CD4-positive, alpha-beta T cell treated with Interleukin-17A for 4 hours (primary cell): ENCODE results near the gene DDX51.

Experiments used
- DNase-seq: peaks from one replicate; pipeline ENCODE4 v3.0.0-alpha.2; 2020; ENCODE audit warnings: mixed read lengths

DDX51 gene

DNA sequence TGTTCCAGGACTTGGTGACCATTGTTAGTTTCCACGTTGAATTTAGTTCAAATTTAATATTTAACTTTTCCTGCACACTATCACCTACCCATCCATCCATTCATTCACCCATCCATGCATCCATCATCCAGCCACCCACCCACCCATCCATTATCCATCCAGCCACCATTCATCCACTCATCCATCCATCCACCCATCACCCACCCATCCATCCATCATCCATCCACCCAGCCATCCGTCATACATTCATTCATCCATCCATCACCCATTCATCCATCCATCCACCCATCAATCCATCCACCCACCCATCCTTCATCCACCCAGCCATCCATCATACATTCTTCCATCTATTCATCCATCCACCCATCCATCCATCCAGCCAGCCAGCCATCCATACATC lies 22.0 kb upstream of the DDX51 start:
- no peak for DNase-seq

DNA sequence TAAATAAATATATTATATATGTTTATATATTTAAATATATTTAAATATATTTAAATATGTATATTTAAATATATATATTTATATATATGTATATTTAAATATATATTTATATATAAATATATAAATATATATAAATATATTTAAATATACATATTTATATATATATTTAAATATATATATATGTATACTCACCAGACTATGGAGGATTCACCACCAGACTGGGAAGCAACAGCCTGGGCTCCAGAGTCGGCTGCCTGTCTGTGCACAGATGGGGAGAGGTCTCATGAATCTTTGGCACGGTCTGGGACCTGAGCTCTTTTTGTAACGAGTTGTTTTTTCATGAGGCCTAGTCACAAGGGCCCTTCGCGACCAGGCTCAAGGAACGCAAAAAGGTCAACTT lies 21.5 kb upstream of the DDX51 start:
- no peak for DNase-seq

DNA sequence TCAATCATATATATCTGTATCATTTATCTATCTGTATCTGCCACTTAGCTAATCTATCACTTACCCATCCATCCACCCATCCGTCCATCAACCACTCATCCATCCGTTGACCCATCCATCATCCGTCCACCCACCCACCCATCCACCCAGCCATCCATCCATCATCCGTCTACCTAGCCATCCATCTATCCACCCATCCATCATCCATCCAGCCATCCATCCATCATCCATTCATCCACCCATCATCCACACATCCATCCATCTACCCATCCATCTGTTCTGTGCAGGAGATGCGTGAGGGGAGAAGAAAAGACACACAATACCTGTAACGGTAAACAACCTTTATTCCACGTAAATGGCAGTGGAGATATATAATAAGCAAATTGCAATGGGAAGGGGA lies 20.3 kb upstream of the DDX51 start:
- DNase-seq, result no peak

DNA sequence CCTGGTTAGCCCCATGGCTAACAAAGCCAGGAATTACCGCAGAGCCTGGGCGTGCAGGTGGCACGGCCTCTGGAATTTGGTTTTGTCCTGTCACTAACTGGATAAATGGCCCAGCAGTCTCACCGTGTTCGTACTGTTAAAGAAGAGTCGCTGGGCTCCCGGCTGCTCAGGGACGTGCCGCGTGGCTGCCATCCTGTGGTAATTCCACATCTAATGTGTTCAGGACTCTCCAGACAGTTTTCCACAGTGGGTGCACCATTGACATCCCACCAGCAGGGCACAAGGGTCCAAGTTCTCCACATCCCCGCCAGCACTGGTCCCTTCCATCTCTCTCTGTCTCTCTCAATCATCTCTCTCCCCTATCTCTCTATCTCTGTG lies 19.8 kb upstream of the DDX51 start:
- no peak for DNase-seq

DNA sequence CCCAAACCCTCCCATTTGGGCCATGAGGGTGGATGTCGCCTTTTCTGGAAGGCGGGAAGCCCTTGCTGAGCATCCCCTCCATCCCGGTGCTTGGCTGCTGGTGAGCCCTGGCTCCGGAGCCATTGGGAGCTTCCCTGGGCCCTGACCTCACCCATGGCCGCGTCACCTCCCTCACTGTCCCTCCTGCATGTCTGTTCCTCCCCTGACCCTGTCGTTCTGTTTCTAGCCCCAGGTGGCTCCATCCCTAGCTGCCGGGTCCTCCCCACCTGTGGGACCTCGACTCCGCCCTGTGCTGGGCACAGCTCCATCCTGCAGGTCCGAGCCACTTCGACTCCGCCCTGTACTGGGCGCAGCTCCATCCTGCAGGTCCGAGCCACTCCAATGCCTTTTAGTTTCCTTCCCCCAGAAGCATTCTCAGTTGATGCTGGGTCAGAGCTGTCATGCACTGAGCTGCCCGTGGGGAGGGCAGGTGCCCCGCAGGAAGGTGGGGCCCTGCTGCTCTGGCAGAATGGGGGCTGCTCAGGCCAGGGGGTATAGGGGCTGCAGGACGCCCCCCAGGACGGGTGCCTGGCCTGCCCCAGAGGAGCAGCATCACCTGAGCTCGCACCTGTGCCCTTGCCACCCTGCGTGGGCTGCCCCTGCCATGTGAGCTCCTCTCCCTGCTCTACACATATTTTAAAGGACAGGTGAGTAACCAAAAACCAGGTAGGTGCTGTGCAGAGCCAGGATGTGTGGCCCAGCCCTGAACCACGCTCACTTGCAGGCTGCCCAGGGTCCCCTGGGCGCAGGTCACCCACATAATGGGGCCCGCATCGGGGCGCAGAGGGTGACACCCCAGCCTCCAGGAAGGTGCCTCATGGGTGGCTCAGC lies 19.2 kb upstream of the DDX51 start:
- DNase-seq, result no peak

DNA sequence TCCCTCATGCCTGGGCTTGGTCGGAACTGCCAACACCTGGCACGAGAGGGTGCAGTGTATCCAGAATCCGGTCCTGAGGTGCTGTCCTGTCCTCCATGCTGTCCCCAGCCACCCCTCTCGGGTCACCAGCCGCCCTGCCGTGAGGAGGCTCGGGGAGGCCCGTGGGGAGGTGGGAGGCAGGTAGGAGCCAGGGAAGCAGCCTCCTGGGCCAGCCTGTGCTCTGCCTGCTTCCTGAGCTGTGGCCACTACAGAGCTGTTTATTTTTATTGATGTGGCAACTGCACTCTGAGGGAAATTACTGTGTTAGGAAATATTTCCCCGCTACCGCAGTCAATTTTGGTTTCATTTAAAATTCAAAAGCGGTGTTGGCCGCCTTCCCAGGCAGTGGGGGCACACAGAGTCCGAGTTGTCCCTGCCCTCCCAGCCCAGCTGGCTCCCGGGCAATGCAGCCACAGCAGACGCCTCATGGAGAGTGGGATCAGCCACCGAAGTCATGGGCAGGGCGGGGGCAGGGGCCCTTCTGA lies 18.5 kb upstream of the DDX51 start:
- DNase-seq, result peak; percentile 35

DNA sequence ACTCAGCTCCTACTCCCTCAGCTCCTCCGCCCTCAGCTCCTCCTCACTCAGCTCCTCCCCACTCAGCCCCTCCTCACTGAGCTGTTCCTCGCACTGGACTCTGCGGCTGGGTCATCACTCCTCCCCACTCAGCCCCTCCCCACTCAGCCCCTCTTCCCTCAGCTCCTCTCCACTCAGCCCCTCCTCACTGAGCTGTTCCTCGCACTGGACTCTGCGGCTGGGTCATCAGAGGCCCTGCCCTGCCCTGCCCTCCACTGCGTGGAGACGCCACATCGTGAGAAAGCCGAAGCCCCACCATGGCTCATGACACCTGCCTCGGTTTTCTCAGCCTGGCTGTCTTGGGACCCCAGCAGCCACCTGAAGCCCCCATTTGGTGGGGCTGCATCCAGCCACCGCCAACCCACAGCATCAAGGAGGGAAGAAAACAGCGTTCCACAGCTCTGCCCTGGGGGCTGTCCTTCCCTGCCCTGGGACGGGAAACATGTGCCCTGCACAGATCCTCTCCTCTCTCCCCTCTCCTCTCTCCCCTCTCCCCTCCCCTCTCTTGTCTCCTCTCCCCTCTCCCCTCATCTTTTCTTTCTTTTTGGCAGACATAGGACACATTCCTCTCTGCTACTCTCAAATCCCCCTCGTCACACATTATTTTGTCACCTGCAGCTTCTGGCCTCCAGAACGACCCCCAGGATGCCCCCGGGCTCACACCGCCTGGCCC lies 17.8 kb upstream of the DDX51 start:
- DNase-seq, result no peak

DNA sequence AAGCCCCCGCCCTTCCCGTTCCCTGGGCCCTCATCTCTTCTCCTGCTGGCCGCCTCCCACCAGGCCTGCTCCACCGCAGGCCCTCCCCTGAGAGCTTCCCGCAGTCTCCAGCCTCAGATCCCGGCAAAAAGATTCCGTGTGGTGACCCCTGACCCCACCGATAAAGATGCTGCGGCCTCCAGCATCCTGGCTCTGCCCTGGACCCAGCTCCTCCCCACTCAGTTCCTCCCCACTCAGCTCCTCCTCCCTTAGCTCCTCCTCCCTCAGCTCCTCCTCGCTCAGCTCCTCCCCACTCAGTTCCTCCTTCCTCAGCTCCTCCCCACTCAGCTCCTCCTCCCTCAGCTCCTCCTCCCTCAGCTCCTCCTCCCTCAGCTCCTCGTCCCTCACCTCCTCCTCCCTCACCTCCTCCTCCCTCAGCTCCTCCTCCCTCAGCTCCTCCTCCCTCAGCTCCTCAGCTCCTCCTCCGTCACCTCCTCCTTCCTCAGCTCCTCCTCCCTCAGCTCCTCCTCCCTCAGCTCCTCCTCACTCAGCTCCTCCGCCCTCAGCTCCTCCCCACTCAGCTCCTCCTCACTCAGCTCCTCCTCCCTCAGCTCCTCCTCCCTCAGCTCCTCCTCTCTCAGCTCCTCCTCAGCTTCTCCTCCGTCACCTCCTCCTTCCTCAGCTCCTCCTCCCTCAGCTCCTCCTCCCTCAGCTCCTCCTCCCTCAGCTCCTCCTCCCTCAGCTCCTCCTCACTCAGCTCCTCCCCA lies 17.1 kb upstream of the DDX51 start:
- DNase-seq, result no peak

DNA sequence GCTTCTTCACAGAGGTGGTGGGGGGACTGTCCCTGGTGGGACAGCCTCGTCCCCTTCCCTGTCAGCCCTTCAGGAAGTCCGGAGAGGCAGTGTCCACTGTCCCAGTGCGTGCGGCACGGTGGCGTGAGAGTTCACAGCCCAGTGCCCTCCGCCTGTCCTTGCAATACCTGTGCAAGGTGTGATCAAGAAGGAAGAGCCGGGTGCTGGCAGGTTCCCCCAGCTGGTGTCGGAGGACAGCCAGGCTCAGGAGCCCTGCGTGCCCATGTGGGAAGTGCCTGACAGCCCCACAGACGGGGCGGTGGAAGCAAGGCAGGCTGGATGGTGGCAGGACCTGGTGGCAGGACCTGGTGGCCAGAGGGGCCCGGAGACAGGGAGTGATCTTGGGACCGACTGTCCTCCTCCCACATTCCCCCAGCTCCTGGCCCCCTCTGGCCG lies 16.5 kb upstream of the DDX51 start:
- no peak for DNase-seq

DNA sequence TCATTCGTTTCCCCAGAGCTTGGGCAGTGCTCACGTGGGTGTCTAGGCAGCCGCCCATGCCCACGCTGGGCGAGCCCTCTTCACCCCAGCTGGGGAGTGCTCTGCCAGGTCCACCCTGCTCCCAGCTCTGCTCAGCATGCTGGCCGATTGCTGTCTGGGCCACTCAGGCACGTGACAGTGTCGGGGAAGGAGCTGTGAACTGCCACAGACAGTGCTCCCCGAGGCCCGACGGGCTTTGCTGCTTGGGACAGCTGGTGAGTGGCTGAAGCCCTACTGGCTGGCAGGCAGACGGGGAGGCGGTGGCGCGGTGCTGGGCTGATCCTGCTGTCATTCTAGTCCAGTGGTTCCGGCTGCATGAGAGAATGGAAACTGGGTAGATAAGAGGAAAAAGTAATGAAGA lies 15.9 kb upstream of the DDX51 start:
- no peak for DNase-seq

DNA sequence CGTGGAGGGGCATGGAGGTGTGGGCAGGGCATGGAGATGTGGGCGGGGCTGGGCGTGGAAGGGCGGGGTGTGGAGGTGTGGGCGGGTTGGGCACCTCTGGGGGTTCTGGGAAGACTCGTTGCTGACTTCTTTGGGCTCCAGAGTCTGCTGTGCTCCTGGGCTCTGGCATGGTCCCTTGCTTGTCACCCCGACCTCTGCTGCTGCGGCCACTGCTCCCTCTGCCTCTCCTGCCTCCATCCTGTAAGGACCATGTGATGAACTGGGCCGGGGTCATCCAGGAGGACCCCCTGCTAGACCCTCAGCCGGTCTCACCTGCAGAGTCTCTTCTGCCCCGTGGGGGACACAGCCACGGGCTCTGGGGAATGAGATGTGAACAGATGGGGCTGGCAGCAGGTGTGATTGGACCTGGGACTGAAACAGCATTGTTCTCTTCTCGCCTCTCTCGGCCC lies 15.5 kb upstream of the DDX51 start:
- no peak for DNase-seq

DNA sequence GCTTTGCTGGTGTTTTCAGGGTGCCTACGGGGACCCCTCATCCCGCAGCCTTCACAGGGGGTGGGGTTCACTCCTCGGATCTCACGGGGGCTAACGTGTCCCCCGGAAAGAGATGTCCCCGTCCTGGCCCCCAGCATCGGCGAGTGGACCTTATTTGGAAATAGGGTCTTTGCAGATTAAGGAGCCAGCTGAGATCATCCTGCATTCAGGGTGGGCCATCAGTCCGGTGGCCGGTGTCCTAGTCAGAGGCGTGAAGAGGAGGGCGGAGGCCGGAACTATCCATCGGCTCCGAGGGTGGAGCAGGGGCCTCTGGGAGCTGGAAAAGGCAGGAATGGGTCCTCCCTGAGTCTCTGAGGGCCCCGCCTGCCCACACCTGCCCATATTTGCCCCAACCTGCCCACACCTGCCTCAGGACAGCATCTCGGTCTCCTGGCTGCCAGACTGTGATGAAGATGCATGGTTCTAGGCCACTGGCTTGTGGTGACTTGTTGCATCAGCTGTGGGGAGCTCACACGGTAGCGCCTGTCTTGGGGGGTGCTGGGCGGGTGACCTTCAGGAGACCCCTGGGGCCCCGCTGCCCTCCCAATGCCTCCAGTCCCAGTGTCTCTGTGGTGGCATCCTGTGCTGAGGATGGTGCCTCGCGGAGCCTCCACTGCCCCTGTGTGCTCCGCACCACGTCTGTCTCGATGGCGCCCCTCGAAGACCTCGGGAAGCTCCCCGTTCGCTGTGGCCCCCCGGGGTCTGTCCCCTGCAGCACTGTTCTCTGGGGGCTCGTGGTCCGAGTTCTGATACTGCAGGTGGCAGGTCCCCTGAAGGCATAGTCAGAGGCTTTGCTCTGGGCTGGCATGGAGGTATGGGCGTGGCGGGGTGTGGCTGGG lies 14.8 kb upstream of the DDX51 start:
- DNase-seq, result no peak

DNA sequence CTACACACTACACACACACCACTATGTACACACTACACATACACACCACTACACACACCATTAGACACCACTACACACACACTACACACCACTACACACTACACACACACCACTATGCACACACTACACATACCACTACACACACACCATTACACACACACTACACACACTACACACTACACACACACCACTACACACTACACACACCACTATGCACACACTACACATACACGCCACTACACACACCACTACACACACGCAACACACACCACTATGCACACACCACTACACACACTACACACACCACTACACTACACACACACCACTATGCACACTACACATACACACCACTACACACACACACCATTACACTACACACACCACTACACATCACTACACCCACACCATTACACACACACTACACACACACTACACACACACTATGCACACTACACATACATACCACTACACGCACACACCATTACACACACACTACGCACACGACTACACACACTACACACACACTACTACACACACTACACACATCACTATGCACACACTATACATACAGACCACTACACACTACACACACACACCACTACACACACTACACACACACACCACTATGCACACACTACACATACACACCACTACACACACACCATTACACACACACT lies 13.8 kb upstream of the DDX51 start:
- DNase-seq, result no peak

DNA sequence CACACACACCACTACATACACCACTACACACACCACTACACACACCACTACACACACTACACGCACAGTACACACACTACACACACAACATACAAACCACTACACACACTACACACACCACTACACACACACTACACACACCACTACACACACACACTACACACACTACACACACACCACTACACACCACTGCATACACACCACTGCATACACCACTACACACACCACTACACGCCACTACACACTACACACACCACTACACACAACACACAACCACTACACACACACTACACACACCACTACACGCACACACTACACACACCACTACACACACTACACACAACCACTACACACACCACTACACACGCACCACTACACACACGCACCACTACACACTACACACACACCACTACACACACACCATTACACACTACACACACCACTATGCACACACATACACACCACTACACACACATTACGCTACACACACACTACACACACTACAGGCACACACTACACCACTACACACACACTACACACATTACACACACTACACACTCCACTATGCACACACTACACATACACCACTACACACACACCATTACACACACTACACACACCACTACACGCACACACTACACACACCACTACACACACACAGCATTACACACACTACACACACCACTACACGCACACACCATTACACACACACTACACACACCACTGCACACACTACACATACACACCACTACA lies 12.6 kb upstream of the DDX51 start:
- DNase-seq, result no peak

DNA sequence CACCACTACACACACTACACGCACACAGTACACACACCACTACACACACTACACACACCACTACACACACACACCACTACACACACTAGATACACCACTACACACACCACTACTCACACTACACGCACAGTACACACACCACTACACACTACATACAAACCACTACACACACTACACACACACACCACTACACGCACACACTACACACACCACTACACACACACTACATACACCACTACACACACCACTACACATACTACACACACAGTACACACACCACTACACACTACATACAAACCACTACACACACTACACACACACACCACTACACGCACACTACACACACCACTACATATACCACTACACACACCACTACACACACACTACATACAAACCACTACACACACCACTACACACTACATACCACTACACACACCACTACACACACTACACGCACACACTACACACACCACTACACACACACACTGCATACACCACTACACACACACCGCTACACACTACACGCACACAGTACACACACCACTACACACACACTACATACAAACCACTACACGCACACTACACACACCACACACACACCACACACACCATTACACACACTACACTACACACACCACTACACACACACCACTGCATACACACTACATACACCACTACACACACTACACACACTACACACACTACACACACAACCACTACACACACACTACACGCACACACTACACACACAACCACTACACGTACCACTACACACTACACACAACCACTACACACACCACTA lies 11.9 kb upstream of the DDX51 start:
- DNase-seq, result no peak

DNA sequence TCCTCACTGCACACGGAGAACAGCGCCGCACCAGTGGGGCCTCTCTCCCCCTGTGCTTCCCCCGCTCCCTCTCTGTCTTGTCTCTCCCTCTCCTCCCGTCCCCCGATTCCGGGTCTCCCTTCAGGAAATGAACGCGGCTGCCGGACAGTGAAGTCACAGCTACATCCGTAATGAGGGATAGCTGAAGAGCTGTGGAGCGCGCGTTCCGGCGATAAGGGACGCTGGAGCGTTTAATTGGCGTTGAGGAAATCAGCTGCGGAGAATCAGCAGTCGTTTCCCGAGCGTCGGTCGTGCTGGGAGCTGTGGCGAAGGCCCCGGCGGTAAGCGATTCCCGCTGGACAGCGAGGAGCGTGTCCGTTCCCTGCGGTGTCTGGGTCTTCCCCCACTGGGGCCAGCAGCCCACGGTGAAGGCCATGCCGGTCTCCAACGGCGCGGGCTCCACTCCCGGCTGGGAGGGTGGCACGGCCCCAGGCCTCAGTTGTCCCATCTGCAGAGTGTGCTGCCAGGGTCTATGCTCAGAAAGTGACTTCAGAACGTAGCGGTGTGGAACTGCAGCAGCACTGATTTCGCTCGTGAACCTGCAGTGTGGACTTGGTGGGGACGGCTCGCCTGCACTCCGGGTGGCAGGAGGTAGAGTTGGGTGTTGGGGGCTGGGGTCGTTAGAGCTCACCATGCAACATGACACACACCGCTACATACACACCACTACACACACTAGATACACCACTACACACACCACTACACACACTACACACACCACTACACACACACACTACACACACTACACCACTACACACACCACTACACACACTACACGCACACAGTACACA lies 11.0 kb upstream of the DDX51 start:
- DNase-seq, result no peak

DNA sequence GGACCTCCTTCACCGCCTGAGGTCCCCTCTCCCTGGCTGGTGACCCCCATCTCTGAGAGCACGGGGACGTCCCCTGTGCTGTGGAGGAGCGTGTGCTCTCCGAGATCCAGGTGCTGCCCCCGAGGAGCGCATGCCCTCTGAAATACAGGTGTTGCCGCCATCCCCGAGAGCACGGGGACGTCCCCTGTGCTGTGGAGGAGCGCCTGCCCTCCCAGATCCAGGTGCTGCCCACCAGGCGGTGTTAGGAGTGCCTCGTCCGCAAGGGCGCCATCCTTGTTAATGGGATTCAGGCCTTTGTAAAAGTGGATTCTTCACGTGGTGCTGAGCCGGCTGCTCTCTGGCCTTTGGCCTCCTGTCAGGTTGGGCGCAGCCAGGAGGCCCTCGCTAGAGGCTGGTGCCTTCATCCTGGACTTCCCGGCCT lies 10.2 kb upstream of the DDX51 start:
- no peak for DNase-seq

DNA sequence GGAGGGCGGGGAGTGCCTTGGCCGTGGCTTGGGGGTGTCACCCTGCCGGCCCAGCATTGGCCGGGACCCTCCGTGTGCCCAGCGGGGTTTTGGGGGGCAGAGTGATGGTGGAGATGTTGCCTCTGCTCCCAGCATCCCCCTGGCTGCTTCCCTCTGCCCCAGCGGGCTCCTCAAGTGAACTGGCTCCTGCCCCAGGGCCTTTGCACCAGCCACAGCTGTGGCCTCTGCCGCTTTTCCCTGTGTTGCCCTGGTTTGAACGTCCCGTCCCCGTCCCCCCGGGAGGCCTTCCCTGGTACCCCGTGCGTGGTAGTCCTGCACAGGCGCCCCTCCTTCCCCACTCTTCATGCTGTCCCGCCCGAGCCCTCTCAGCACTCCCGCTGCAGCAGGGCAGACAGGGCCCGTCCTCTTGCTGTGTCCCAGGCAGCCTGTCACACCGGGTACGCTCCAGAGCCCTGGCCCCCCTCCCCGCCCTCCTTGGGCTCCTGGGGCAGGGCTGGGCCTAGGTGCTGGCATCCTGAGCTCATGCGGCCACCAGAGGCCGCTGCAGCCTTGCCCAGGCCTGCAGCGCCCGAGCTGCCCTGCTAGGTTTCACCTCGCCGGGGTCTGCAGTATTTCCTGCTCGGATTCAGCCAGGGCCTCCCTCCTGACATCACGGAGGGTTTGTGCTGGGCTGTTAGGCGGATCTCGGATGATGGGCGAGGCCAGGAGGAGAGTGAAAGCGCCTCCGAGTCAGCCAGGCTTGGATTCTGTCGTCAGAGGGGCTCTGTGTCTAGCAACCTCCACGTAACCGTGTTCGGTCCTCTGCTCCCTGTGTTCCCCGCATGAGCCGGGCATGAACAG lies 9.6 kb upstream of the DDX51 start:
- peak; percentile 80 for DNase-seq
